Measurements from ENCODE around the gene SEC22C.

Gene SEC22C

GRCh38 chr3:42549131-42549530, 32.6 kb downstream of the SEC22C start:
- Histone ChIP-seq H3K36me3 (ENCODE audit: control insufficient read depth, insufficient read depth, low read length) (peaks cover 42% of the 10 kb centered on the region), H3K27ac (ENCODE audit: low read depth, low read length) (no peak overlapping the region), H3K9ac (ENCODE audit: low read depth, low read length) (no peak overlapping the region; the same call in 1 of the 2 replicates)

DNA sequence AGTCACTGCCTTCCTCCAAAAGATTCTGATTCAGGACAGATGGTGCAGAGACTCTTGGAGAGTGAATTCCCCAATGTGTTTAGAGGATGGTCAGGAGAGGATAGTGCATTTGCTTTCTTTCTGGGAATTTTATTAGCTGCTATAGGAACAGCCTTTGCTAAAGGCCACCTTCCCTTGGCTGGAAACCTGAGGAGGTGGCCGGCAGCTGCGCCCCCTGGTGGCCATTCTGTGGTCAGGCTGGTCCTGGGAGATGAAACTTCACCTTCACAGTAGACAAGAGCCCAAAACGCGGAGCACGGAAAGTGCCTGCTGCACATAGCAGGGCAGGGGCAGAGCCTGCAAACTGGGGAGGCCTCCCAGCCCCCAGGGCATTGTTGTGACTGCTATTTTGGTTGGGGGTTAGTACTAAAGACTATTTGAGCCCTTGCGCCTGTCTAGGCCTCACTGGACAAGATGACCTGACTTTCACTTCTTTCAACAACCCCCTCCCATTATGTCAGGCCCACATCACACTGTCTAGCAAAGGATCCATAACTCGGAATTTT, 34.3 kb downstream of the SEC22C start:
- Histone ChIP-seq H3K9ac (ENCODE audit: low read depth, low read length) (no peak overlapping the region), H3K27ac (ENCODE audit: low read depth, low read length) (no peak overlapping the region), H3K36me3 (ENCODE audit: control insufficient read depth, insufficient read depth, low read length) (peaks cover 26% of the 10 kb centered on the region), H3K9me3 (ENCODE audit: control insufficient read depth, insufficient read depth, low read length) (no peaks in the 10 kb centered on the region), H3K4me1 (ENCODE audit: control insufficient read depth, insufficient read depth, low read length) (no peaks in the 10 kb centered on the region), H3K4me3 (ENCODE audit: low read depth, low read length) (no peak overlapping the region), H3K27me3 (ENCODE audit: control insufficient read depth, insufficient read depth, low read length) (no peaks in the 10 kb centered on the region)

More at GRCh38 chr3:42549131-42549530, 32.6 kb downstream of the SEC22C start:
- H3K4me1 ChIP-seq (ENCODE audit: control insufficient read depth, insufficient read depth, low read length) = no peaks in the 10 kb centered on the region
- no peak overlapping the region for H3K4me3 ChIP-seq (ENCODE audit: low read depth, low read length)
- no peaks in the 10 kb centered on the region for H3K9me3 ChIP-seq (ENCODE audit: control insufficient read depth, insufficient read depth, low read length)
- H3K27me3 ChIP-seq (ENCODE audit: control insufficient read depth, insufficient read depth, low read length) = no peaks in the 10 kb centered on the region

DNA sequence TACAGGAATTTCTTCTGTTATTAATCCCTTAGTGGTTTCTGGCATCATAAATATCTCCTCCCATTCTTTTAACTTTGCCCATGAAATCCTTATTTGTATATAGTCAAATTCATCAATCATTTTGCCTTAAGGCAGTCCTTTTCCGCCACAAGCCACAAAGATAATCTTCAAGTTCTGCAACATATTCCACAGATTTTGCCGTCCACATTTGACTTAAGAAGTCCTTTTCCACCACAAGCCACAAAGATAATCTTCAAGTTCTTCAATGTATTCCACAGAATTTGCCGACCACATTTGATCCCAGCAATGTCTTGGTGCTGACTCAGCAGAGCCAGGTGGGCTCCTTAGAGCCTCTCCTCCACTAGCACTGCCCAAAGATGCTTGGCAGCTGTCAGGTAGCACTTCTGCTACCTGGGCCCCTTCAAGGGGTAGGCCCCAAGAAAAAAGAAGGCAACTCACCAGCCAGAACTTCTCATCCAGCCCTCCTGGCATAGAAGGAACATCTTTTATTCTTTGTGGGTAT, 35.0 kb downstream of the SEC22C start:
- no peaks in the 10 kb centered on the region for H3K4me1 ChIP-seq (ENCODE audit: control insufficient read depth, insufficient read depth, low read length)
- no peaks in the 10 kb centered on the region for H3K27me3 ChIP-seq (ENCODE audit: control insufficient read depth, insufficient read depth, low read length)
- H3K9me3 ChIP-seq (ENCODE audit: control insufficient read depth, insufficient read depth, low read length) = no peaks in the 10 kb centered on the region
- H3K4me3 ChIP-seq (ENCODE audit: low read depth, low read length) = no peak overlapping the region
- H3K27ac ChIP-seq (ENCODE audit: low read depth, low read length) = no peak overlapping the region
- H3K36me3 ChIP-seq (ENCODE audit: control insufficient read depth, insufficient read depth, low read length) = peaks cover 18% of the 10 kb centered on the region
- no peak overlapping the region for H3K9ac ChIP-seq (ENCODE audit: low read depth, low read length)

GRCh38 chr3:42545284-42545900, 36.4 kb downstream of the SEC22C start:
- no peak overlapping the region for H3K4me3 ChIP-seq (ENCODE audit: low read depth, low read length)
- H3K27me3 ChIP-seq (ENCODE audit: control insufficient read depth, insufficient read depth, low read length) = no peaks in the 10 kb centered on the region
- H3K4me1 ChIP-seq (ENCODE audit: control insufficient read depth, insufficient read depth, low read length) = no peaks in the 10 kb centered on the region
- no peaks in the 10 kb centered on the region for H3K9me3 ChIP-seq (ENCODE audit: control insufficient read depth, insufficient read depth, low read length)
- H3K36me3 ChIP-seq (ENCODE audit: control insufficient read depth, insufficient read depth, low read length) = peaks cover 9% of the 10 kb centered on the region
- H3K9ac ChIP-seq (ENCODE audit: low read depth, low read length) = no peak overlapping the region
- H3K27ac ChIP-seq (ENCODE audit: low read depth, low read length) = peak overlapping the region; percentile 23

DNA sequence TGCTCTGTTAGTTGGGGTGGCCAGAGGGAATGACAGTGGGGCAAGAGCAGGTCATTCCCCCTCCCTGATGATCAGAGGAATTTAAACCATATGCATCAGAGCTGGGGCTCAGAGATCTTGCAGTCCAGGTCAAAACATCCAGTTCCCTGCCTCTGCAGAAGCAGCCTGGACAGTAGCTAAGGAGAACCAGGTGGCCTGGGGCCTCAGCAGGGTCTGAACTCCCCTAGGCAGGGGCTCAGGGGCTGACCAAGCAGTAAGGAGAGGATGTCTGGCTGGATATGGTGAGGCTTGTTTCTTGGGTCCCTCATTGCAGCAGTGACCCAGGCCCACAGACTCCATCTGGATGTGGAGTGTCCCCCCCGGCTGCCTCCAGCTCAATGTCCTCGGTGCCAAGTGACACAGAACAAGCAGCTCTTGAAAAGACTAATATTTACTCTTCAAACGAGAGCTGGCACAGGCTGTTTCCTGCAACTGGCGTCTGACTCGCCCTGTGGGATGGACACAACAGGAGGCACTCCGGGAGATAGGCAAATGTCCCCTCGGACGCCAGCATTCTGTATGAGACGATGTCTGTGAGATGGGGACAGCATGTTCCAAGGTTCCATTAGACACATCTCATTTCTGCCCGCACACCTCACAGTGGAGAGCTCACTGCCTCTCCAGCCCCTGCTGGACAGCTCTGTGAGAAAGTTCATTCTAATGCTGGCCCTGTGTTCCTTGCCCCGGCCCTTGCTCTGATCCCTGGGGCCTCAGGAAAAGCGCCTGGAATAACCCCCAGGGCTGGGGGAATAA, 37.1 kb downstream of the SEC22C start:
- H3K4me1 ChIP-seq (ENCODE audit: control insufficient read depth, insufficient read depth, low read length) = no peaks in the 10 kb centered on the region; the same call in 1 of the 2 replicates
- H3K36me3 ChIP-seq (ENCODE audit: control insufficient read depth, insufficient read depth, low read length) = peaks cover 5% of the 10 kb centered on the region
- no peaks in the 10 kb centered on the region for H3K9me3 ChIP-seq (ENCODE audit: control insufficient read depth, insufficient read depth, low read length)
- no peak overlapping the region for H3K9ac ChIP-seq (ENCODE audit: low read depth, low read length)
- peak overlapping the region; percentile 23 for H3K27ac ChIP-seq (ENCODE audit: low read depth, low read length)
- no peak overlapping the region for H3K4me3 ChIP-seq (ENCODE audit: low read depth, low read length)
- no peaks in the 10 kb centered on the region for H3K27me3 ChIP-seq (ENCODE audit: control insufficient read depth, insufficient read depth, low read length)

- H3K9ac ChIP-seq (ENCODE audit: low read depth, low read length) = no peak overlapping the region
- H3K4me3 ChIP-seq (ENCODE audit: low read depth, low read length) = no peak overlapping the region
- H3K27ac ChIP-seq (ENCODE audit: low read depth, low read length) = no peak overlapping the region
- H3K4me1 ChIP-seq (ENCODE audit: control insufficient read depth, insufficient read depth, low read length) = no peaks in the 10 kb centered on the region; the same call in 1 of the 2 replicates
- H3K9me3 ChIP-seq (ENCODE audit: control insufficient read depth, insufficient read depth, low read length) = no peaks in the 10 kb centered on the region
- H3K36me3 ChIP-seq (ENCODE audit: control insufficient read depth, insufficient read depth, low read length) = no peaks in the 10 kb centered on the region
- H3K27me3 ChIP-seq (ENCODE audit: control insufficient read depth, insufficient read depth, low read length) = no peaks in the 10 kb centered on the region
These were observed 40.7 kb downstream of the SEC22C start for GRCh38 chr3:42541079-42541478.

GRCh38 chr3:42539871-42540714, 41.7 kb downstream of the SEC22C start:
- Histone ChIP-seq H3K27ac (ENCODE audit: low read depth, low read length) (no peak overlapping the region), H3K27me3 (ENCODE audit: control insufficient read depth, insufficient read depth, low read length) (no peaks in the 10 kb centered on the region), H3K4me1 (ENCODE audit: control insufficient read depth, insufficient read depth, low read length) (peaks cover 6% of the 10 kb centered on the region), H3K9me3 (ENCODE audit: control insufficient read depth, insufficient read depth, low read length) (no peaks in the 10 kb centered on the region), H3K9ac (ENCODE audit: low read depth, low read length) (no peak overlapping the region), H3K36me3 (ENCODE audit: control insufficient read depth, insufficient read depth, low read length) (no peaks in the 10 kb centered on the region), H3K4me3 (ENCODE audit: low read depth, low read length) (no peak overlapping the region)

- no peak overlapping the region for H3K27ac ChIP-seq (ENCODE audit: low read depth, low read length)
- H3K36me3 ChIP-seq (ENCODE audit: control insufficient read depth, insufficient read depth, low read length) = 0 out of 2 replicates have a peak, but pooled peaks cover 2% of the 10 kb centered on the region
- H3K9ac ChIP-seq (ENCODE audit: low read depth, low read length) = no peak overlapping the region
- no peaks in the 10 kb centered on the region for H3K27me3 ChIP-seq (ENCODE audit: control insufficient read depth, insufficient read depth, low read length)
- H3K4me1 ChIP-seq (ENCODE audit: control insufficient read depth, insufficient read depth, low read length) = peaks cover 11% of the 10 kb centered on the region
- H3K9me3 ChIP-seq (ENCODE audit: control insufficient read depth, insufficient read depth, low read length) = no peaks in the 10 kb centered on the region
- no peak overlapping the region for H3K4me3 ChIP-seq (ENCODE audit: low read depth, low read length)
These were observed 44.4 kb downstream of the SEC22C start for GRCh38 chr3:42537350-42537749.

DNA sequence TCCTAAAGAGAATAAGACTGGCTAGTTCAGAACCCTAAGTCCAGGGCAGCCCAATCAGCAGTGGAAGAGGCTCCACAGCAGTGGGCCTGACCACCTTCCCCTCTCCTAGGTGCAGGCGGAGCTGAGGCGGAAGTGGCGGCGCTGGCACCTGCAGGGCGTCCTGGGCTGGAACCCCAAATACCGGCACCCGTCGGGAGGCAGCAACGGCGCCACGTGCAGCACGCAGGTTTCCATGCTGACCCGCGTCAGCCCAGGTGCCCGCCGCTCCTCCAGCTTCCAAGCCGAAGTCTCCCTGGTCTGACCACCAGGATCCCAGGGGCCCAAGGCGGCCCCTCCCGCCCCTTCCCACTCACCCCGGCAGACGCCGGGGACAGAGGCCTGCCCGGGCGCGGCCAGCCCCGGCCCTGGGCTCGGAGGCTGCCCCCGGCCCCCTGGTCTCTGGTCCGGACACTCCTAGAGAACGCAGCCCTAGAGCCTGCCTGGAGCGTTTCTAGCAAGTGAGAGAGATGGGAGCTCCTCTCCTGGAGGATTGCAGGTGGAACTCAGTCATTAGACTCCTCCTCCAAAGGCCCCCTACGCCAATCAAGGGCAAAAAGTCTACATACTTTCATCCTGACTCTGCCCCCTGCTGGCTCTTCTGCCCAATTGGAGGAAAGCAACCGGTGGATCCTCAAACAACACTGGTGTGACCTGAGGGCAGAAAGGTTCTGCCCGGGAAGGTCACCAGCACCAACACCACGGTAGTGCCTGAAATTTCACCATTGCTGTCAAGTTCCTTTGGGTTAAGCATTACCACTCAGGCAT, 45.6 kb downstream of the SEC22C start:
- no peak overlapping the region for H3K9ac ChIP-seq (ENCODE audit: low read depth, low read length)
- H3K27me3 ChIP-seq (ENCODE audit: control insufficient read depth, insufficient read depth, low read length) = no peaks in the 10 kb centered on the region
- H3K27ac ChIP-seq (ENCODE audit: low read depth, low read length) = no peak overlapping the region
- H3K4me1 ChIP-seq (ENCODE audit: control insufficient read depth, insufficient read depth, low read length) = peaks cover 11% of the 10 kb centered on the region
- H3K4me3 ChIP-seq (ENCODE audit: low read depth, low read length) = no peak overlapping the region
- 0 out of 2 replicates have a peak, but pooled peaks cover 3% of the 10 kb centered on the region for H3K36me3 ChIP-seq (ENCODE audit: control insufficient read depth, insufficient read depth, low read length)
- no peaks in the 10 kb centered on the region for H3K9me3 ChIP-seq (ENCODE audit: control insufficient read depth, insufficient read depth, low read length)

Measured in HUES48 (cell line).